HG03139 (cell line): ENCODE measurements around the gene ELMO1.

Source experiments
- ATAC-seq: cut with Tn5 transposase; IDR thresholded peaks from one replicate; pipeline ENCODE4 v1.9.1; 2021; ENCODE audit not compliant: unreplicated experiment

ELMO1 gene

DNA sequence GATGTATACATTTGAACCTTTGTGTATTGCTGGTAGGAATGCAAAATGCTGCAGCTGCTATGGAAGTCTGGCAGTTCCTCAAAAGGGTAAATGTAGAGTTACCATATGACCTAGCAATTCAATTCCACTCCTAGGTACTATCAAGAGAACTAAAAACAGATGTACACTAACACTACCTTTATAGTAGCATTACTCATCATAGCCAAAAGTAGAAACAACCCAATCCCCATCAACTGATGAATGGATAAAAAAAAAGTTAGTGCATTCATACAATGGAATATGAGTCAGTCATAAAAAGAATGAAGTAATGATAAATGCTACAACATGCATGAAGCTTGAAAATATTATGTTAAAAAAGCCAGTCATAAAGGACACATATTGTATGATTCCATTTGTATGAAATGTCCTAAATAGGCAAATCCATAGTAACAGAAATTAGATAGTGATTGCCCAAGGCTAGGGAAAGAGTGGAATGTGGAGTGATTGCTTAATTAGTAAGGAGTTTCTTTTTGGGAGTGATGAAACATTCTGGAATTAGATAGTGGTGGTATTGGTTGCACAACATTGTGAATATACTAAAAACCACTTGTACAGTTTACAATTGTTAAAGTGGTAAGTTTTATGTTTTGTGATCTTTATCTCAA is 628.0 kb downstream of the ELMO1 start:
- no peak for ATAC-seq

DNA sequence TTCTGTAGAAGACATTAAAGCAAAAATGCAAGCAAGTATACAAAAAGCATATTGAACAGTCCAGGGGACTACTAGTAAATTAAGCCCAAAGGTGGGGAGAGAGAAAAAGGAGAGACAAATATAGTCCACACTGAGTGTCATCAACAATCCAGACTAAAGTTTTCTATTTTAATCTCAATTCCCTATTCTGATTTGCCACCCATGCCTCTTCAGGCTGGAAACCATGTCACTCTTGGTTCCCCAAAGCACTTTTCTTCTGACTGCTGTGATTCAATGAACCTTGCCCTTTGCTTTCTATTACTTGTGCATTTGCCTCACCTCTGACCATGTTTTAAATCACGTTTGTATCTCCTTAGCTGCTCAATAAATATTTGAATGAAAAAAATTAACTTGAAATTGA is 629.0 kb downstream of the ELMO1 start:
- no peak for ATAC-seq

DNA sequence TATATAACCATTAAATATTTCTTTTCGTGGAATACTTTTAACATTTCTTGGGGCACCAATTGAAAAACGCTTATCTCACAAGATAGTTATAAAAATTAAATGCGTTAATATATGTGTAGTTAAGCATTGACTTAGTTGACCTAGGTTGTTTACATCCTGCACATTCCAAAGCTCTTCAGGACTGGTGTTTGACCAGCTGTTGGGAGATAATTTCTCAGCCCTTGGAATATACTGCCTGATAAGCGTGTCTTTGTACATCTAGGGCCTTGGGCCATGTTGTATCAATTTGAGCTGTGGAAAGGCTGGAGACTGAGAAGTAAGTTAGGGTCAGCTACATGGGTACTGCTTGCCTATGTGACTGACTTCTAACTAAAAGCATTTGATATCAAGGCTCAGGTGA is 634.4 kb downstream of the ELMO1 start:
- ATAC-seq = no peak

DNA sequence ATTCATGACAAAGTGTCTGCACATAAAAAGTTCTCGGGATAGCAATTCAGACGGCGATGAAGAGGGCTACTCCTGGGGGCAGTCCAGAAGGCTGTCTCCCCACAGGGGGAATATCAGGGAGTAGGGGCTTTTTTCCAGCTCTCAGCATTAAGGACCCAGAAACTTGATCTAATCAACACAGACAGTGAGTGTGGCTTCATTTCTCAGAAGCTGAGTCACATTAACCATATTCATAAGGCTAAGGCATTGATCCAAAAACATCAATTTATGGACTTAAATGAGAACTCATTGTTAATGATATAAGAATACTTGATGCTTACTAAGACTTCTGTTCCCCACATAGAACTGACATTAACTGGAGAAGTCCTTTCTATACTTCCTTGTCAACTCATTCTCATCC is 636.9 kb downstream of the ELMO1 start:
- no peak for ATAC-seq

DNA sequence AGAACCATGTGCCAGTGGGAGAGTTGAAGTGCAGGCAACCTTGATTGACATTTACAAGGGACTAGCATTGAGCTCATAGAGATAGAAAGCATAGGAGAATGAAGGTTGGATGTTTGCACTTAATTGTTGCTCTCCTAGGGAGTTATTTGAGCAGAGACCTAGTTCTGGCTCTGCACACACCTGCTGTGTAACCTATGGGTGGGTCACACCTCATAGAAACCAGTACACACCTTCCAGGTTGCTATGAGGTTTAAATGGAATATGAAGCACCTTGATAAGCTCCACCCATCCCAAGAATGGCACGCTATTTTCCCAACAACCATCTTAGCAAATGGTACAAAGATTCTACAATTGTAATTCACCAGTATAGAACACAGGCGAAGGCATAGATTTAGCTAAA is 638.2 kb downstream of the ELMO1 start:
- ATAC-seq = no peak

DNA sequence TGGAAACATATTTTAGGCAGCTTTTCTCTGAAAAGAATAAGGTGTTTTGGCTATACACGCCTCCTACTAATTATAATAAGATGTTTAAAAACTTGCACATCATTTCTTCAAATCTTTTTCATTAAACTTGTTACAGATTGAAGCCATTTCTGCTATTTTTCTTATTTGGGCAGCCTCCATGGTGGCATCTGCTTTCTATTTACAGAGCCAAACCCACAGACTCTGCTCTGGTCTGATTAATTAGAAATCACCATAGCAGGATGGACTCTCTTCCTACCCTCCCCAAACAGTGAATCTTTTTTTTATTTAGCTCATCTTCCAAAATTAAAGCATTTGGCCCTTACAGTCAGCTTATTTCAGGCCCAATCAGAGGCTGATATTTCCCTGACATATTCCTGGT is 638.6 kb downstream of the ELMO1 start:
- no peak for ATAC-seq

DNA sequence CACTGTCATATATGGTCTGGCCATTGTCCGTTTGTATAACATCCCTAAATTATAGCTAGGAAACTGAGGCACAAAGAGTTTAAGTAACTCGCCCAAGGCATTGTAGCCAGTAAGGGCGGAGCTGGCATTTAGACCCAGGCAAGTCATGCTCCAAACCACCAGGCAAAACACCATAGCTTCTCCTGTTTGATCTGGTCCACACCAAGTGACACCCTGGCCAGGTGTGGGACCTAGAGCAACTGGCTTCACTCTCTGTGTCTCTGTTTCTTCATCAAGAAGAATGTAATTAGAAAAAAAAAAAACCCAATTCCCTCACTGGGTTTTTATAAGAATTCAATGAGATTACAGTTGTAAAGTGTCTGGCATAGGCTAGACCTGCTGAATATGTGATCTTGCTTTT is 639.2 kb downstream of the ELMO1 start:
- no peak for ATAC-seq

DNA sequence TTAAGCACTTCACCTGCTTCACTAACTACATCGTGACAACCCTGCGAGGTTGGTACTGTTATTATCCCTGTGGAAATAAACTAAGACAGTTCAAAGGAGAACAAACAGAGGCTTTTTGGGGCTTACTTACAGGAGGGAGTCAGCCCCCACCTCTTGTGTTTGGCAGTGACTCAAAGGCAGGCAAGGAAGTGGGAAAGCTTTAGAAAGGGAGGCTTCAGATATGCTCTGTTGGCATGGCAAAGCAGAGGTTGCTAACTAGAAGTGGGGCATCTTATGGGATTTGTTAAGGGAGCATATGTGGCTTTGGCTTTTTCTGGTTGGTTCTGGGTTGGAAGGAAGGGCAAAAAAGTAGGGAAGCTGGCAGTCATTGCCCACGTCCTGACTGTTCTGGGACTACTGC is 639.6 kb downstream of the ELMO1 start:
- no peak for ATAC-seq

DNA sequence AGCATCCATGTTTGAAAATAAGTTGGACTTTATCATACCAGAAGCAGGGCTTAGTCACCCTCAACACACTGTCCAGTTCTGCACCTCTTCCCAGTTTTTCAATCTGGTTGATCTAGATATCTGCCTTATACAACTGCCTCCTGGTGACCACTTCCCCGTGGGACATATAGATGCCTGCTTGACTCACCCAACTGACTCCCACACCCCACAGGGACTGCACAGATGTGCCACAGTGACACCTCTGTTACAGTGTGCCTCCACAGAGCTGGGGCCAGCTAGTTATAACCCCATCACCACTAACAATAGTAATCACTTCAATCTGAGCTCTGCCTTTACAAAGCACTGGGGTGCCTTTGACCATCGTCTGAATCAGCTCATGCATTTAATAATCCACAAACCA is 641.8 kb downstream of the ELMO1 start:
- no peak for ATAC-seq
